ENCODE results near the gene NECTIN3.

DNA sequence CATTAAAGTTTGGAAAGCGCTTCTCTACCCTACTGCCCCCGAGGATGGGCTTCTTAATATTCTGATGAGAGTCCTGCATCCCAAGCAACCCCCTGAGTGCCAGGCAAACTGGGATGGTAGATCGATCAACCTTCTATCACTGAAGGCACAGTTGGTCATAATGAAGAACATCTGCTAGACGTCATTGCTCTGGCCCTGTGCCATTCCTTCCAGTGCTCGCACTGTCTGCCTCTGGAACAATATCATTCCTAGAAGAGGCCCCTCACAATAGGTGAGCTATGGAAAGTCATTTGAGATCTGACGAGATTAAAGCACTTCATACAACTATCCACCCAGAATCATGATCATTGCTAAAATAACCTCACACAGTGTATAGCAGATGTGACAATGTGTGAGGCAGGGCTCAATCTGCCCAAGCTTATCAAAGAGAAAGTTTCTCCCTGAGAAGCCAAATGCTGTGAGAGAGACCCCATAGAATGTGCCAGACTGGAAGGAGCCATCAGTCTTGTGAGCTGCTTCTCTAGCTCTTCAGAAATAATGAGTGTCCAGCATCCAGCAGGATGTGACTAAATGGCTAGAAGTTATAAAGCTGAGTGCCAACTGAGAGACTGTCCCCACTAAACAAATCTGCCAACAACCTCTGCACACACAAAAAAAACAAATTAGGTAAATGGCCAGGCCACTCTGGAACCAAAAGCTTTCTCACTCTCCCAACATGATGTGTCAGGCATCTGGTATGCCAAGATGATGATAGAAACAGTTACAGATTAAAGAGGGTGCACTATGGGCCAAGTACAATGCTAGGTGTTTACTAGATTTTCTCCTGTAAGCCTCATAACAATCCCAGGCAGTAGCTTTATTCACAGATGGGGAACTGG lies 165.5 kb downstream of the NECTIN3 start:
- no peak for TF ChIP-seq POLR2A (IDR thresholded peaks at IDR 0.05)
- TF ChIP-seq, protein P1, sequence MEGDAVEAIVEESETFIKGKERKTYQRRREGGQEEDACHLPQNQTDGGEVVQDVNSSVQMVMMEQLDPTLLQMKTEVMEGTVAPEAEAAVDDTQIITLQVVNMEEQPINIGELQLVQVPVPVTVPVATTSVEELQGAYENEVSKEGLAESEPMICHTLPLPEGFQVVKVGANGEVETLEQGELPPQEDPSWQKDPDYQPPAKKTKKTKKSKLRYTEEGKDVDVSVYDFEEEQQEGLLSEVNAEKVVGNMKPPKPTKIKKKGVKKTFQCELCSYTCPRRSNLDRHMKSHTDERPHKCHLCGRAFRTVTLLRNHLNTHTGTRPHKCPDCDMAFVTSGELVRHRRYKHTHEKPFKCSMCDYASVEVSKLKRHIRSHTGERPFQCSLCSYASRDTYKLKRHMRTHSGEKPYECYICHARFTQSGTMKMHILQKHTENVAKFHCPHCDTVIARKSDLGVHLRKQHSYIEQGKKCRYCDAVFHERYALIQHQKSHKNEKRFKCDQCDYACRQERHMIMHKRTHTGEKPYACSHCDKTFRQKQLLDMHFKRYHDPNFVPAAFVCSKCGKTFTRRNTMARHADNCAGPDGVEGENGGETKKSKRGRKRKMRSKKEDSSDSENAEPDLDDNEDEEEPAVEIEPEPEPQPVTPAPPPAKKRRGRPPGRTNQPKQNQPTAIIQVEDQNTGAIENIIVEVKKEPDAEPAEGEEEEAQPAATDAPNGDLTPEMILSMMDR (IDR thresholded peaks at IDR 0.05) = no peak

Data from tibial nerve (tissue), 3 donors.